ENCODE results near the gene SLC1A7.

Gene SLC1A7

GRCh38 chr1:53117836-53118235, 24.6 kb downstream of the SLC1A7 start:
- no peak overlapping the region for H3K4me3 ChIP-seq (ENCODE audit: low read depth, low read length)
- TF ChIP-seq, protein P1, sequence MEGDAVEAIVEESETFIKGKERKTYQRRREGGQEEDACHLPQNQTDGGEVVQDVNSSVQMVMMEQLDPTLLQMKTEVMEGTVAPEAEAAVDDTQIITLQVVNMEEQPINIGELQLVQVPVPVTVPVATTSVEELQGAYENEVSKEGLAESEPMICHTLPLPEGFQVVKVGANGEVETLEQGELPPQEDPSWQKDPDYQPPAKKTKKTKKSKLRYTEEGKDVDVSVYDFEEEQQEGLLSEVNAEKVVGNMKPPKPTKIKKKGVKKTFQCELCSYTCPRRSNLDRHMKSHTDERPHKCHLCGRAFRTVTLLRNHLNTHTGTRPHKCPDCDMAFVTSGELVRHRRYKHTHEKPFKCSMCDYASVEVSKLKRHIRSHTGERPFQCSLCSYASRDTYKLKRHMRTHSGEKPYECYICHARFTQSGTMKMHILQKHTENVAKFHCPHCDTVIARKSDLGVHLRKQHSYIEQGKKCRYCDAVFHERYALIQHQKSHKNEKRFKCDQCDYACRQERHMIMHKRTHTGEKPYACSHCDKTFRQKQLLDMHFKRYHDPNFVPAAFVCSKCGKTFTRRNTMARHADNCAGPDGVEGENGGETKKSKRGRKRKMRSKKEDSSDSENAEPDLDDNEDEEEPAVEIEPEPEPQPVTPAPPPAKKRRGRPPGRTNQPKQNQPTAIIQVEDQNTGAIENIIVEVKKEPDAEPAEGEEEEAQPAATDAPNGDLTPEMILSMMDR (IDR thresholded peaks at IDR 0.05; ENCODE audit: insufficient read depth, low read length, missing control alignments): no peak
- DNase-seq (ENCODE audit: low read depth, low spot score): no peak
- ChIA-PET CTCF (no interaction called here), POLR2A (no interaction called here)

DNA sequence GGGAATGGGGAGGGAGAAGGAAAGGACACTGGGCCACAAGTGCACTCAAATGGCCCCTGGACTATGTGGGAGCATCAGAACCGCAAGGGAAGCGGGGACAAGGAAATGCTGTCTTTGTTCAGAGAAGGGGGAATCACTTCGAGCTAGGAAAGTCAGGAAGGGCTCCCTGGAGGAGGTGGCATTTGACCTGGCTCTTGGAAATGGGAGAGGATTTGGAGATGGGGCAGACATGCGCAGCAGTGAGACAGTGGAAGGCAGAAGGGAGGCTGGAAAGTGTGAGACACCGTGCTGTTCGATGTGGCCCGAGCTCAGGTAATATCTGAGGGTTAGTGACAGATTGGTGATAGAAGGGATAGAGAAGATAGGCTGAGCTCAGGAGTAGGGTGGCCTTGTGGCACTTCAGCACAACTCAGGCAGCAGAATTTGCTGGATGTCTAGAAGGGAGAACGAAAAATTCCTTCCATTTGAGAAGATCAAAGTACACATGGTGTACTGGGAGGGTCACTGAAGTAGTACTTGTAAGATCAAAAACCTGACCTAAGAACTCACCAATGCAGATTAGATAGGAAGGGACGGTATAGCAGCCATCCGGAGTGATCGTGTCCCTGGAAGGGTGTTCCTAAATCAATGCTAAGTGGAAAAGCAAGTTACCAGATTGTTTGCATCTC, 25.4 kb downstream of the SLC1A7 start:
- H3K4me3 ChIP-seq (ENCODE audit: low read depth, low read length): no peak overlapping the region
- CTCF ChIA-PET: no interaction called here
- no peak for DNase-seq (ENCODE audit: low read depth, low spot score)
- TF ChIP-seq, protein P1 (IDR thresholded peaks at IDR 0.05; ENCODE audit: insufficient read depth, low read length, missing control alignments): no peak
- POLR2A ChIA-PET: no interaction called here

GRCh38 chr1:53116307-53116810, 26.1 kb downstream of the SLC1A7 start:
- ChIA-PET CTCF (no interaction called here), POLR2A (no interaction called here)
- TF ChIP-seq, protein P1 (IDR thresholded peaks at IDR 0.05; ENCODE audit: insufficient read depth, low read length, missing control alignments): no peak
- no peak overlapping the region for H3K4me3 ChIP-seq (ENCODE audit: low read depth, low read length)
- DNase-seq (ENCODE audit: low read depth, low spot score): no peak

DNA sequence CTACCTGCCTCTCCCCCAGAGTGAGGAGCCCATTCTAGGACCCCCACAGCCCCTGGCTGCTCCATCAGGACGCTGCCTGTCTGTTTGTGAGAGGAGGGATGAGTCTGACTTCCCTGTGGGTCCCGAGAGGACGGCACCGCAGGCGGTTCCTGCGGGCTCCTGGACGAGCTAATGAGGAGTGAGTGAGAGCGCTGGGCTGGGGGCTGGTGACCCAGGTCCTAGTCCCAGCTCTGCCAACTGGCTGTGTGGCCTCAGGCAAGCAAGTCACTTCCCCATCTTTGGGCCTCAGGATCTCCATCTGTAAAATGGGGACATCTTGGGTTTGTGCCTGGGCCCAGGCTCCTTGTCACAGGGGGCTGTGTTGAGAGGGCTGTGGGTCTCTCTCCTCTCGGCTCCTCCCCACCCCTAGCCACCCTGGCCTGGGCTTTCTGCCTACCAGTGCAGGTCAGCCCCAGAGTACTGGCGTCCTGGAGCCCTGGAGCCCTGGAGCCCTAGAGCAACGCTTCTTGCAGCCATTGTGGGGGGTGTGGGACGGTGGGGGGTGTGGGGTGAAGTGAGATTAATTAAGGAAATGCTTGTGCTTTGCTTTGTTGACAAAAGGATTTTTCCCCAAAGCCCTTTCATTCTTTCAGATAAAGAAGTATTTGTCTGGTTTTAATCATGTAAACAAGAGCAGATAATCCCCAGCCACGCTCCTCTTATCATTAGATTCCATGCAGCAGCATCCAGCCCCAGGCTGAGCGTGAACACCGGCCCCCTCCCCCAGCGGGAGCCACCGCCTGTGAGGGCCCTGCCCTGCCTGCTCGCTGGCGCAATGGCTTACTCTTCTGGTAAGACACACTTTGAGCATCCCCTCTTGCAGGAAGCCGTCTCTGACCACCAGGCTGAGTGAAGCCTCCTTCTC, 26.8 kb downstream of the SLC1A7 start:
- no peak for DNase-seq (ENCODE audit: low read depth, low spot score)
- TF ChIP-seq, protein P1 (IDR thresholded peaks at IDR 0.05; ENCODE audit: insufficient read depth, low read length, missing control alignments): no peak
- POLR2A ChIA-PET: no interaction called here
- no peak overlapping the region for H3K4me3 ChIP-seq (ENCODE audit: low read depth, low read length)
- CTCF ChIA-PET: interaction anchor here (0.8 to 1.1 kb wide), 2 partner anchors 22 to 71 kb away, joined by 3 read pairs; no protein-coding TSS in a partner anchor

DNA sequence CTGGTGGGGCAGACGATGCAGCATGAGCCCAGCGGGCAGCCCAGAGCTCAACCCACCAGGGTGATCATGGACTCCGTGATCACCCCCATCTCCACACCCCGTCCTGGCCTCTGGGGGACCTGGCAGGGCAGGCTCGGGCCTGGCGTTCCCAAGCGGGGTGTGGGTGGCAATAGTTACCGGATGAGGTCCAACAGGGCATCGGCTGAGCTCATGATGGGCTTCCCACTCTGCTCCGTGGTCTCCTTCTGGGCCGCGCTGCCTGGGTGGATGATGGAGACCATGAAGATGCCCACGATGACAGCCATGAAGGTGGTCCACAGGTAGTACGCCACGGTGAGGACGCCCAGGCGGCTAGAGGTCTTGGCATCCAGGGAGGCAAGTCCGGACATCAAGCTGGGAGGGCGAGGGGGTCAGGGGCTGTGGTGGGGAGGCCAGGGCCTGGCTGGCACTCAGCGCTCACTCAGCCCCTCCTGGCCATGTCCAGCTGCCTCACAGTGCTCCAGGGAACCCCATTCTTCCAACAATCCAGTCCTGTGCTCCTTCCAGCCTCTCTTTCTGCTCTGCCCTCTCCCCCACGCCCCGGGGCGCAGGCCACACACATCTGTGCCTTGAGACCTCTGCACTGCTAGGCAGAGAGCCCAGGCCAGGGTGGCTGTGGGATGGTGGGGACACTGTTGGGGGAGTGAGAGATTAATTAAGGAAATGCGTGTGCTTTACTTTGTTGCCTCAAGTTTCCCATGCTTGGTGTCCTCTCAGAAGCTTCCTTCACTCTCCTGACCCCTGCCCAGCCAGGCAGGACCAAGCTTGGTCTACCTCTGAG, 27.6 kb downstream of the SLC1A7 start:
- TF ChIP-seq, protein P1 (IDR thresholded peaks at IDR 0.05; ENCODE audit: insufficient read depth, low read length, missing control alignments): no peak
- POLR2A ChIA-PET: no interaction called here
- H3K4me3 ChIP-seq (ENCODE audit: low read depth, low read length): no peak overlapping the region
- DNase-seq (ENCODE audit: low read depth, low spot score): no peak
- CTCF ChIA-PET: interaction anchor here (0.8 to 1.1 kb wide), 2 partner anchors 21 to 72 kb away, joined by 3 read pairs; no protein-coding TSS in a partner anchor

Data from AG04449 (cell line).